Loucy (cell line): ENCODE results near the gene TLCD2.
"Not testable (repeated sequence)": the region's sequence is repeated elsewhere in the genome, so short reads cannot be mapped to it uniquely, and the experiment has no call there.

Experiments used
- H2AFZ ChIP-seq: fragments of 200-600 bp; sonication (generic); 2 replicates; pipeline ENCODE4 v1.6.0; 2016; ENCODE audit warnings: antibody characterized with exemption, mild to moderate bottlenecking, low read length, moderate library complexity
- H3F3A ChIP-seq: fragments of 200-600 bp; 2 replicates; pipeline ENCODE4 v1.6.0; 2016; ENCODE audit warnings: antibody characterized with exemption, low read depth, mild to moderate bottlenecking
- H3K27me3 ChIP-seq: fragments of 200-600 bp; sonication (generic); 2 replicates; pipeline ENCODE4 v1.6.1; 2014; ENCODE audit warnings: low read length, mild to moderate bottlenecking; ENCODE audit not compliant: insufficient read depth, poor library complexity, severe bottlenecking
- H3K36me3 ChIP-seq: fragments of 200-600 bp; sonication (generic); 2 replicates; pipeline ENCODE4 v1.6.1; 2016; ENCODE audit warnings: low read length; ENCODE audit not compliant: insufficient read depth
- H3K4me1 ChIP-seq: fragments of 200-600 bp; sonication (generic); 2 replicates; pipeline ENCODE4 v1.5.1; 2014; ENCODE audit warnings: low read length, mild to moderate bottlenecking; ENCODE audit not compliant: insufficient read depth, poor library complexity, severe bottlenecking
- H3K4me2 ChIP-seq: fragments of 200-600 bp; sonication (generic); 2 replicates; pipeline ENCODE4 v1.6.0; 2014; ENCODE audit warnings: antibody characterized with exemption, low read length, low read depth, mild to moderate bottlenecking; ENCODE audit not compliant: poor library complexity, severe bottlenecking
- H3K4me3 ChIP-seq: fragments of 200-600 bp; sonication (generic); 2 replicates; pipeline ENCODE4 v1.5.1; 2014; ENCODE audit warnings: low read length, mild to moderate bottlenecking, mixed read lengths; ENCODE audit not compliant: poor library complexity, severe bottlenecking
- H3K79me2 ChIP-seq: fragments of 200-600 bp; sonication (generic); 2 replicates; pipeline ENCODE4 v1.6.1; 2014; ENCODE audit warnings: low read length; ENCODE audit not compliant: insufficient read depth
- H3K9ac ChIP-seq: fragments of 200-600 bp; sonication (generic); 2 replicates; pipeline ENCODE4 v1.6.0; 2014; ENCODE audit warnings: mild to moderate bottlenecking, low read depth, low read length, moderate library complexity; ENCODE audit not compliant: poor library complexity, severe bottlenecking
- H3K9me2 ChIP-seq: fragments of 200-600 bp; sonication (generic); replicated peaks from 2 replicates; pipeline ENCODE4 v1.6.1; 2016; ENCODE audit warnings: low read depth, low read length, mixed read lengths
- H3K9me3 ChIP-seq: fragments of 200-600 bp; sonication (generic); 2 replicates; pipeline ENCODE4 v1.6.1; 2014; ENCODE audit warnings: mild to moderate bottlenecking, antibody characterized with exemption, low read length, low read depth; ENCODE audit not compliant: insufficient read depth
- H4K20me1 ChIP-seq: fragments of 200-600 bp; sonication (generic); 2 replicates; pipeline ENCODE4 v1.6.0; 2014; ENCODE audit warnings: antibody characterized with exemption, low read length, mild to moderate bottlenecking; ENCODE audit not compliant: insufficient read depth, poor library complexity, severe bottlenecking
- CTCF ChIP-seq: fragments of 200-600 bp; sonication (generic); conservative IDR thresholded peaks from 2 replicates; pipeline ENCODE4 v1.5.1; 2014; ENCODE audit warnings: mild to moderate bottlenecking, antibody characterized with exemption, low read length
- EZH2phosphoT487 ChIP-seq: fragments of 200-600 bp; IDR thresholded peaks from 2 replicates; pipeline ENCODE4 v1.6.1; 2018; ENCODE audit warnings: antibody characterized with exemption, mild to moderate bottlenecking, moderate library complexity, borderline replicate concordance

TLCD2 gene

DNA sequence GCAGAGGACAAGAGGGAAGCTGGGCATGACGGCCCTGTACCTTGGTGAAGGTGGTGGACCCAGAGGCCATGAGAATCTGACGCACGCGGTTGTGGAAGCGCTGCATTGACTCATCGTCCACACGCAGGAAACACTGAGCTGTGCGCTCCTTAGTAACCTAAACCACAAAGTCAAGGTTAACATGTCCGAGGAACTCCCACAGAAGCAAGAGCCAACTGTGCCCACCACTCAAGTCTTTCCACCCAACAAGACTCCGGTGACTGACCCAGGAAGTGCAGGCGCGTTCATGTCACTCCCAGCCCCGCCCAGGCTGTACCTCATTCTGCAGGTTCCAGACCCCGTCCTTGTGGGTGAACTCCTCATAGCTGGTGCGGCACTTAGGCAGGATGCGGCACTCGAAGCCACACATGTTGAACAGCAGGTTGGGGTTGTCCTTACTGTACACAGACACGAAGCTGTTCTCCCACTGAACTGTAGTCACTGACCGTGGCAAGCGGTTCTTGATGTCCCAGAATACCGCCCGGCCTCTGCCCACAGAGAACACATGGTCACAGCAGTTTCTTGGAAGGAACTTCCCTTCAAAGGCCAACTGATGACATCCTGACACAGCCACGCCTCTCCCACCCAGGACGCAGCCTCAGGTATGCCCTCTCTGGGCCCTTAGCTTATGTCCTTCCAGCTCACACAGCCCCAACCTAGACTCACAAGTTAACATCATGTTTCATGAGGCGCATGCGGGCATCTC lies 37.0 kb downstream of the TLCD2 start:
- Histone ChIP-seq H4K20me1 (peaks cover 19% of the 10 kb centered on the region), H3K4me1 (no peaks in the 10 kb centered on the region), H2AFZ (no peak overlapping the region), H3K9me3 (no peaks in the 10 kb centered on the region), H3K27me3 (no peaks in the 10 kb centered on the region), H3F3A (no peaks in the 10 kb centered on the region), H3K4me3 (no peak overlapping the region), H3K9me2 (no peaks in the 10 kb centered on the region), H3K9ac (no peak overlapping the region), H3K4me2 (no peak overlapping the region), H3K36me3 (peaks cover 90% of the 10 kb centered on the region), H3K79me2 (peaks cover 7% of the 10 kb centered on the region; the same call in 1 of the 2 replicates)
- TF ChIP-seq CTCF, result no peak
- TF ChIP-seq EZH2phosphoT487, result no peak

DNA sequence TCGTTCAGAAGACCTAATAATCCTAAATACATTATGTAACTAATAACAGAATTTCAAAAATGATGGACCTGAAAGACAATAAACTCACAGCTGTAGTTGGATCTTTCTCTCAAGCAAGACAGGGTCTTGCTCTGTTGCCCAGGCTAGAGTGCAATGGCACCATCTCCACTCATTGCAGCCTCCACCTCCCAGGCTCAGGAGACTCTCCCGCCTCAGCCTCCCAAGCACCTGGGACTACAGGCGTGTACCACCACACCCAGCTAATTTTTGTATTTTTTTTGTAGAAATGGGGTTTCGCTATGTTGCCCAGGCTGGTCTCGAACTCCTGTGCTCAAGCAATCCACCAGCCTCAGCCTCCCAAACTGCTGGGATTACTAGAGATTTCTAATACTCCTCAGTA lies 46.2 kb downstream of the TLCD2 start:
- H3K9me2 ChIP-seq, H3K9ac ChIP-seq, H3K4me2 ChIP-seq, H3F3A ChIP-seq, H2AFZ ChIP-seq, H3K79me2 ChIP-seq, H3K4me1 ChIP-seq, H4K20me1 ChIP-seq, H3K9me3 ChIP-seq, H3K27me3 ChIP-seq, H3K4me3 ChIP-seq: not testable (repeated sequence)
- peaks cover 71% of the 10 kb centered on the region; the same call in 1 of the 2 replicates for H3K36me3 ChIP-seq

DNA sequence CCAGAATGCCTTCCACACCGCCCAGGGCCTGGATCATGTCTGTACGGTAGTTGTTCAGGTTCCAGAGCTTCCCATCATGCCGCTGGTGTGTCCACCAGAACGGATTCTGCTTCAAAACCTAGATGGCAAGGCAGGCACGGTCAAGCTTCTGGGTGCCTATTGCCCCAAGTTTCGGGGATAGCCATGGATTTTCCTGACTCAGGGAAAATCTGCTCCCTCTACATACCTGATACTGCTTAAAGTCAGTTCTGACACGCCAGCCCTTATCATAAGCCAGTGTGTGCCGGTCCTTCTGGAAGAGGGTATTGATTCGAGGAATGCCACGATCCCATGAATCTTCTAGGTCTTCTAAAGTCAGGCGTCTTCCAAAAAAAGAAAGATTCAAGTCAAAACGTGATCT lies 49.1 kb downstream of the TLCD2 start:
- Histone ChIP-seq H3K27me3 (no peaks in the 10 kb centered on the region), H3K4me3 (no peak overlapping the region), H3F3A (no peaks in the 10 kb centered on the region), H3K4me2 (no peak overlapping the region), H3K9me3 (no peaks in the 10 kb centered on the region), H3K9ac (no peak overlapping the region), H3K4me1 (no peaks in the 10 kb centered on the region), H4K20me1 (no peaks in the 10 kb centered on the region), H2AFZ (no peak overlapping the region), H3K36me3 (peaks cover 82% of the 10 kb centered on the region), H3K79me2 (no peaks in the 10 kb centered on the region), H3K9me2 (no peaks in the 10 kb centered on the region)
- no peak for TF ChIP-seq EZH2phosphoT487
- TF ChIP-seq CTCF, result no peak

DNA sequence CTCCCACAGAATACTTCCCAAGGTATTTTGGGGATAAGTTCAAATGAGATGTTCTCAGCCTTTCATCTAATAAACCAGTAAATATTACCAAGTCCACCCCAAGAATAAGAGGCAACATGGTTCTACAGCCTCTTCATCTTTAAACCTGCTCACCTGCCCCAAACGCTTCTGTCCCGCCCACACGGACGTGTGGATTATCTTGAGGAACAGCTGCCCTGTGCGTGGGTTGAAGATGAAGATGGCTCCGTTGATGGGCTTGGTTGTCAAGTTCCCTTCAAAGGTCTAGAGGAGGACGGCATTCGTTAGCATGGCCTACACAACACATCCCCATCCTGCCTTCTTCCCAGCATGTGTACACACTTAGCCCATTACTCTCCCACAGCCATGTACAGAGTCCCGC lies 52.1 kb downstream of the TLCD2 start:
- no peak for TF ChIP-seq EZH2phosphoT487
- no peak for TF ChIP-seq CTCF
- Histone ChIP-seq H3K79me2 (no peaks in the 10 kb centered on the region), H4K20me1 (no peaks in the 10 kb centered on the region), H3K4me3 (no peak overlapping the region), H3K9me2 (no peaks in the 10 kb centered on the region), H3K4me2 (no peak overlapping the region), H2AFZ (no peak overlapping the region), H3K4me1 (no peaks in the 10 kb centered on the region), H3K27me3 (no peaks in the 10 kb centered on the region), H3K9me3 (no peaks in the 10 kb centered on the region), H3K36me3 (peaks cover 92% of the 10 kb centered on the region), H3F3A (no peaks in the 10 kb centered on the region), H3K9ac (no peak overlapping the region)
